Neural progenitor cell (in vitro differentiated cells): ENCODE results near the gene RUVBL2. TPM values are rescaled to one million over a fixed set of nuclear protein-coding genes. Genes with fewer than 3 reads are reported as not detected.

Source experiments
- DNase-seq: peaks from one replicate; pipeline ENCODE4 v3.0.0-alpha.2; 2016; ENCODE audit warnings: low spot score
- H2AFZ ChIP-seq: fragments of 200-600 bp; sonication (generic); replicated peaks from 2 replicates; pipeline ENCODE4 v1.6.1; 2016; ENCODE audit warnings: antibody characterized with exemption
- H3F3A ChIP-seq: fragments of 200-600 bp; sonication (generic); 2 replicates; pipeline ENCODE4 v1.6.1; 2016; ENCODE audit warnings: antibody characterized with exemption, low read depth
- H3K27ac ChIP-seq: fragments of 200-600 bp; sonication (generic); 2 replicates; pipeline ENCODE4 v1.5.1; 2016; ENCODE audit warnings: mild to moderate bottlenecking
- H3K27me3 ChIP-seq: fragments of 200-600 bp; sonication (generic); 2 replicates; pipeline ENCODE4 v1.6.1; 2016; ENCODE audit warnings: mild to moderate bottlenecking, moderate library complexity
- H3K36me3 ChIP-seq: fragments of 200-600 bp; sonication (generic); 2 replicates; pipeline ENCODE4 v1.5.1; 2016
- H3K4me1 ChIP-seq: fragments of 200-600 bp; sonication (generic); 2 replicates; pipeline ENCODE4 v1.6.1; 2016; ENCODE audit warnings: mixed run types
- H3K4me2 ChIP-seq: fragments of 200-600 bp; sonication (generic); 2 replicates; pipeline ENCODE4 v1.6.1; 2016
- H3K4me3 ChIP-seq: fragments of 200-600 bp; sonication (generic); 2 replicates; pipeline ENCODE4 v1.5.1; 2016
- H3K79me2 ChIP-seq: fragments of 200-600 bp; sonication (generic); 2 replicates; pipeline ENCODE4 v1.6.1; 2016; ENCODE audit warnings: low read depth
- H3K9ac ChIP-seq: fragments of 200-600 bp; sonication (generic); 2 replicates; pipeline ENCODE4 v1.6.1; 2016
- H3K9me3 ChIP-seq: fragments of 200-600 bp; sonication (generic); 2 replicates; pipeline ENCODE4 v1.5.1; 2016; ENCODE audit warnings: low read depth
- H4K20me1 ChIP-seq: fragments of 200-600 bp; sonication (generic); 2 replicates; pipeline ENCODE4 v1.6.1; 2016; ENCODE audit warnings: low read depth
- H3K27ac Mint-ChIP-seq: 3 replicates; pipeline ENCODE4 v1.8.0; 2021; ENCODE audit warnings: mixed read lengths
- H3K27me3 Mint-ChIP-seq: 2 replicates; pipeline ENCODE4 v1.8.0; 2022; ENCODE audit warnings: low read depth, mild to moderate bottlenecking, inconsistent platforms, moderate library complexity, mixed read lengths; ENCODE audit not compliant: insufficient read depth
- H3K36me3 Mint-ChIP-seq: 3 replicates; pipeline ENCODE4 v1.8.0; 2021; ENCODE audit warnings: mixed read lengths
- H3K4me1 Mint-ChIP-seq: 3 replicates; pipeline ENCODE4 v1.8.0; 2021; ENCODE audit warnings: mixed read lengths
- H3K4me3 Mint-ChIP-seq: 3 replicates; pipeline ENCODE4 v1.8.0; 2021; ENCODE audit warnings: mild to moderate bottlenecking, moderate library complexity, mixed read lengths
- H3K9me3 Mint-ChIP-seq: 3 replicates; pipeline ENCODE4 v1.8.0; 2020; ENCODE audit warnings: mixed read lengths
- EZH2 ChIP-seq: fragments of 200-600 bp; sonication (generic); IDR thresholded peaks from 2 replicates; pipeline ENCODE4 v1.6.1; 2017; ENCODE audit warnings: antibody characterized with exemption, mild to moderate bottlenecking, moderate library complexity
- EZH2phosphoT487 ChIP-seq: fragments of 200-600 bp; sonication (generic); IDR thresholded peaks from 2 replicates; pipeline ENCODE4 v1.6.1; 2017; ENCODE audit warnings: antibody characterized with exemption
- total RNA-seq: library from RNA; depleted of rRNA; stranded (reverse); fragments of >200 nt; gene quantifications from 2 replicates; pipeline ENCODE4 v1.2.3, GENCODE V29; 2015; ENCODE audit warnings: low replicate concordance
- TF ChIP-seq, protein P1 (sequence below): fragments of 200-600 bp; sonication (generic); IDR thresholded peaks from 2 replicates; pipeline ENCODE4 v1.5.1; 2017; ENCODE audit warnings: antibody characterized with exemption, mild to moderate bottlenecking

The RUVBL2 gene
- total RNA-seq, 1 donor from 2014 or later: 67.0 TPM

DNA sequence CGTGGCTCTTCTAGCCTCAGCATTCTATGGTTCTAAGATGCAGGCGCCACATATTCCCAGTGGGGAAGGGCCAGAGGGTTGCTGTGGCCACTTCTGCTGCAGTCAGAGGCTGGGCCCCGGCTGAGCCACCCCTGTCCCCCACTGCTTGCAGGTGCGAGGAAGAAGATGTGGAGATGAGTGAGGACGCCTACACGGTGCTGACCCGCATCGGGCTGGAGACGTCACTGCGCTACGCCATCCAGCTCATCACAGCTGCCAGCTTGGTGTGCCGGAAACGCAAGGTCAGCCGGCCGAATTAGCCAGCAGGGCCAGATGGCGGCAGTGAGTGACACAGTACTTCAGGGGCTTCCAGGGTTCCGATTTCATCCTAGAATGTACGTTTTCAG lies 21.2 kb downstream of the RUVBL2 start:
- Histone ChIP-seq H3K36me3 (no peaks in the 10 kb centered on the region), H3F3A (peaks cover 12% of the 10 kb centered on the region), H3K9me3 (no peaks in the 10 kb centered on the region), H3K79me2 (no peaks in the 10 kb centered on the region), H2AFZ (no peak overlapping the region), H3K4me3 (no peak overlapping the region), H4K20me1 (peaks cover 8% of the 10 kb centered on the region), H3K4me2 (no peak overlapping the region), H3K27me3 (peaks cover 29% of the 10 kb centered on the region), H3K9ac (no peak overlapping the region), H3K4me1 (peaks cover 12% of the 10 kb centered on the region), H3K27ac (no peak overlapping the region)
- Mint-ChIP-seq H3K4me3 (no peak overlapping the region), H3K27ac (no peak overlapping the region), H3K4me1 (peaks cover 4% of the 10 kb centered on the region), H3K9me3 (peaks cover 2% of the 10 kb centered on the region), H3K36me3 (peaks cover 9% of the 10 kb centered on the region), H3K27me3 (peaks cover 13% of the 10 kb centered on the region)
- TF ChIP-seq EZH2: no peak
- TF ChIP-seq EZH2phosphoT487: no peak
- TF ChIP-seq, protein P1, sequence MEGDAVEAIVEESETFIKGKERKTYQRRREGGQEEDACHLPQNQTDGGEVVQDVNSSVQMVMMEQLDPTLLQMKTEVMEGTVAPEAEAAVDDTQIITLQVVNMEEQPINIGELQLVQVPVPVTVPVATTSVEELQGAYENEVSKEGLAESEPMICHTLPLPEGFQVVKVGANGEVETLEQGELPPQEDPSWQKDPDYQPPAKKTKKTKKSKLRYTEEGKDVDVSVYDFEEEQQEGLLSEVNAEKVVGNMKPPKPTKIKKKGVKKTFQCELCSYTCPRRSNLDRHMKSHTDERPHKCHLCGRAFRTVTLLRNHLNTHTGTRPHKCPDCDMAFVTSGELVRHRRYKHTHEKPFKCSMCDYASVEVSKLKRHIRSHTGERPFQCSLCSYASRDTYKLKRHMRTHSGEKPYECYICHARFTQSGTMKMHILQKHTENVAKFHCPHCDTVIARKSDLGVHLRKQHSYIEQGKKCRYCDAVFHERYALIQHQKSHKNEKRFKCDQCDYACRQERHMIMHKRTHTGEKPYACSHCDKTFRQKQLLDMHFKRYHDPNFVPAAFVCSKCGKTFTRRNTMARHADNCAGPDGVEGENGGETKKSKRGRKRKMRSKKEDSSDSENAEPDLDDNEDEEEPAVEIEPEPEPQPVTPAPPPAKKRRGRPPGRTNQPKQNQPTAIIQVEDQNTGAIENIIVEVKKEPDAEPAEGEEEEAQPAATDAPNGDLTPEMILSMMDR: no peak
- DNase-seq: no peak

DNA sequence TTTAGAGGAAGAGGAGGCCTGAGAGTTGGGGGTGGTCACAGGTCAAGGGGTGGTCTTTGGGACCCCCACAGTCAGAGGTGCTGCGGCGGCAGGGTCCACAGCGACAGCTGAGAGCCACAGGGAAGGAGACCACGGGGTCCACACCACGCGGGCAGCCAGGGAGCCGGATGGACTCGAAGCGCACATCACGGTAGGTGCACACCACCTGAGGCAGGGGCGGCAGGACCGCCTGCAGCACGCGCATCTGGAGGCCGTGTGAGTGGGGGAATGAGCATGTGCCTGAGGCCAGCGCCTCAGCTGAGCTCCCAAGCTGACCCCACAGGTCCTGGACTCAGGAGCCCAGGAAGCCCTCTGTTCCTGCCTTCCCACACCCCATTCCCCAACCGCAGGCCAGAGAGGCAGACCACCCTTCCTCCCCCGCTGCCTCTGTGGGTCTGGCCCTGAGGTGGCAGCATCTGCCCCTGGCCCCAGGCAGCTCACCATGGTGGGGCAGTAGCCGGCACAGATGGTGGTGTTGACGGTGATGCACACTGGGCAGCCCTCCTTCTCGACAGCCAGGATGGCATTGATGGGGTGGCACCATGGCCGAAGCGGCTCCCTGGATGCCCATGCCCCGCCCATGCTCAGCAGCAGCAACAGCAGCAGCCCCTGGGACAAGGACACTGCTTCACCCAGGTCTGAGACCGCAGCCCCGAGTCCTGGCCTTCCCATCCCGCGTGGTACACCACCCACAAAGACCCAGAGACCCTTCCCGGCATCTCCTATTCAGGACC lies 22.6 kb downstream of the RUVBL2 start:
- Mint-ChIP-seq H3K4me1 (peaks cover 15% of the 10 kb centered on the region), H3K27ac (no peak overlapping the region), H3K4me3 (no peak overlapping the region), H3K36me3 (peaks cover 6% of the 10 kb centered on the region), H3K27me3 (peaks cover 20% of the 10 kb centered on the region), H3K9me3 (peaks cover 2% of the 10 kb centered on the region)
- Histone ChIP-seq H3K4me2 (no peak overlapping the region), H3K27me3 (peaks cover 43% of the 10 kb centered on the region), H3K9ac (no peak overlapping the region), H3K79me2 (no peaks in the 10 kb centered on the region), H3K4me3 (no peak overlapping the region), H3K9me3 (no peaks in the 10 kb centered on the region), H2AFZ (no peak overlapping the region), H4K20me1 (peaks cover 8% of the 10 kb centered on the region), H3K36me3 (no peaks in the 10 kb centered on the region), H3K27ac (no peak overlapping the region), H3F3A (peaks cover 21% of the 10 kb centered on the region), H3K4me1 (peaks cover 12% of the 10 kb centered on the region)
- TF ChIP-seq EZH2 (no peak), EZH2phosphoT487 (no peak)
- TF ChIP-seq, protein P1: no peak
- no peak for DNase-seq

DNA sequence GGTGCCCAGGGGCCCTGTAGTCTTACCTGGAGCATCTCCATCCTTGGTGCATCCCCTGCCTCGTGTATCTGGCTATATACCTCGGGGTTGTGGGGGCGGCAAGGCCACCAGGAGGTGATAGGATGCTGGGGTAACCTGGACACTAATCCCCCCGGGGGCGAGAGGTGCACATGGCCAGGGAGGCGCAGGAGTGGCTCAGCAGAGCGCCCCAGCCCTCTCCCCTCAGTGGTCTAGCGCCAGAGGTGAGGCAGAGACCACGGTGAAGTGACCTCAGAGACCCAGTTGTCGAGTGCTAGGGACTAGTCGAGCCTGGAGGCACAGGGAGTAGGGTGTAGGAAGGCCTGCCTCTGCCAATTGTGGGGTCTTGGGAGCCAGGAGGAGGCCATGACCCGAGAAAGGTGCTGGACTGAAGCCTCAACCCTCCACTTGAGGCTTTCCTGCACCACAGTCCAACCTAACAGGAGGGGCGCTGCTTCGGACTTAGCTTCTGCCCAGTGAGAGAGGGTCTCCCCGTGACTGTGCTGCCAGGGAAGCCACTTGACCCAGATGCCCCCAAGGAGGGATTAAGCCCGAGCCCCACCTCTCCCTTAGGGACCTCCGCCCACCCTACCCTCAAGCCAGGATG lies 23.5 kb downstream of the RUVBL2 start, which contains the start of gene LHB:
LHB (minus strand) TSS at position 51 of the 625 bp plus-strand sequence; CDS start at position 41, 10 bp downstream.
- H3K27ac ChIP-seq: no peak within 1 kb of the TSS
- peaks cover 12% of the 10 kb centered on the region for H3K4me1 ChIP-seq
- Mint-ChIP-seq H3K27me3 (peaks cover 25% of the 10 kb centered on the region), H3K36me3 (peaks cover 6% of the 10 kb centered on the region), H3K4me3 (no peak within 1 kb of the TSS), H3K4me1 (peaks cover 19% of the 10 kb centered on the region), H3K9me3 (peaks cover 2% of the 10 kb centered on the region), H3K27ac (no peak within 1 kb of the TSS)
- peaks cover 21% of the 10 kb centered on the region for H3F3A ChIP-seq
- peak within 1 kb of the TSS; percentile 56 for H3K4me3 ChIP-seq
- H3K79me2 ChIP-seq: no peaks in the 10 kb centered on the region
- H4K20me1 ChIP-seq: peaks cover 8% of the 10 kb centered on the region
- H3K36me3 ChIP-seq: no peaks in the 10 kb centered on the region
- no peak for DNase-seq
- no peak within 1 kb of the TSS for H3K9ac ChIP-seq
- H2AFZ ChIP-seq: no peak within 1 kb of the TSS
- H3K27me3 ChIP-seq: peaks cover 52% of the 10 kb centered on the region
- no peaks in the 10 kb centered on the region for H3K9me3 ChIP-seq
- TF ChIP-seq, protein P1: no peak
- no peak for TF ChIP-seq EZH2phosphoT487
- TF ChIP-seq EZH2: no peak
- H3K4me2 ChIP-seq: peak within 1 kb of the TSS; percentile 92
